HepG2 (cell line): ENCODE results near the gene EXOC3L4. TPM values are rescaled to one million over a fixed set of nuclear protein-coding genes. Genes with fewer than 3 reads are reported as not detected.

Experiments used
- ADNP ChIP-seq: sonication (generic); formaldehyde crosslinking; IDR thresholded peaks from 2 replicates; pipeline ENCODE4 v1.4.0; 2020; ENCODE audit warnings: missing genetic modification reagents
- FOSL1 ChIP-seq: sonication (generic); formaldehyde crosslinking; IDR thresholded peaks from 2 replicates; pipeline ENCODE4 v1.9.0; 2021; ENCODE audit warnings: missing genetic modification reagents, borderline replicate concordance
- FOXA3 ChIP-seq: IDR thresholded peaks from 2 replicates; pipeline ENCODE4 v1.6.1; 2016; ENCODE audit warnings: missing genetic modification reagents, missing compliant biosample characterization
- GATA4 ChIP-seq: sonication (generic); IDR thresholded peaks from 2 replicates; pipeline ENCODE4 v1.6.1; 2016; ENCODE audit warnings: antibody characterized with exemption, low read depth, borderline replicate concordance
- GATAD2A ChIP-seq: IDR thresholded peaks from 2 replicates; pipeline ENCODE4 v1.6.1; 2016
- HNRNPLL ChIP-seq: fragments of 200-400 bp; formaldehyde crosslinking; IDR thresholded peaks from 2 replicates; pipeline ENCODE4 v1.6.1; 2017; ENCODE audit warnings: mild to moderate bottlenecking, low read depth, low read length; ENCODE audit not compliant: poor library complexity, severe bottlenecking
- JUND ChIP-seq: sonication (generic); formaldehyde crosslinking; IDR thresholded peaks from 2 replicates; pipeline ENCODE4 v1.8.0; 2022; ENCODE audit warnings: mild to moderate bottlenecking, missing genetic modification reagents
- MTF2 ChIP-seq: sonication (generic); formaldehyde crosslinking; IDR thresholded peaks from 2 replicates; pipeline ENCODE4 v1.5.0; 2020; ENCODE audit warnings: missing genetic modification reagents, borderline replicate concordance
- NR2C2 ChIP-seq: sonication (generic); formaldehyde crosslinking; IDR thresholded peaks from 2 replicates; pipeline ENCODE4 v1.4.0; 2020; ENCODE audit warnings: missing genetic modification reagents, mild to moderate bottlenecking, moderate library complexity, borderline replicate concordance
- POLR2A ChIP-seq, 2 experiments: IDR thresholded peaks; 2 replicates each; pipeline ENCODE4 v1.6.1; 2011; ENCODE audit warnings: low read depth in 2 of 2, low read length in 2 of 2, mild to moderate bottlenecking in 1 of 2, moderate library complexity in 1 of 2; ENCODE audit not compliant: insufficient read depth in 1 of 2
- PRPF4 ChIP-seq: fragments of 200-400 bp; formaldehyde crosslinking; IDR thresholded peaks from 2 replicates; pipeline ENCODE4 v1.6.1; 2016; ENCODE audit warnings: low read length, low read depth; ENCODE audit not compliant: poor library complexity, severe bottlenecking
- RAD21 ChIP-seq: fragments of 450-650 bp; formaldehyde crosslinking; IDR thresholded peaks from 2 replicates; pipeline ENCODE4 v1.5.0; 2020; ENCODE audit warnings: mild to moderate bottlenecking
- SIN3A ChIP-seq: IDR thresholded peaks from 2 replicates; pipeline ENCODE4 v1.6.1; 2011; ENCODE audit warnings: low read depth, mild to moderate bottlenecking, control low read depth, low read length, borderline replicate concordance
- SOX13 ChIP-seq, 3 experiments: fragments of 450-650 bp in 1 of 3; sonication (generic) in 1 of 3; formaldehyde crosslinking in 1 of 3; IDR thresholded peaks in 2 of 3; conservative IDR thresholded peaks in 1 of 3; 2 replicates each; pipeline versions ENCODE4 v1.5.0 to v1.6.1; 2016 to 2020; ENCODE audit warnings: antibody characterized with exemption in 1 of 3, mild to moderate bottlenecking in 1 of 3, missing compliant biosample characterization in 1 of 3, missing genetic modification reagents in 1 of 3, moderate library complexity in 1 of 3
- TBP ChIP-seq: sonication (generic); formaldehyde crosslinking; IDR thresholded peaks from 2 replicates; pipeline ENCODE4 v1.5.0; 2020; ENCODE audit warnings: missing genetic modification reagents
- ZFP41 ChIP-seq: sonication (generic); formaldehyde crosslinking; IDR thresholded peaks from 2 replicates; pipeline ENCODE4 v1.4.0; 2020; ENCODE audit warnings: mild to moderate bottlenecking, missing genetic modification reagents, borderline replicate concordance
- ZNF253 ChIP-seq: sonication (generic); formaldehyde crosslinking; IDR thresholded peaks from 2 replicates; pipeline ENCODE4 v1.8.0; 2022; ENCODE audit warnings: mild to moderate bottlenecking, missing genetic modification reagents, borderline replicate concordance
- ZNF460 ChIP-seq: sonication (generic); formaldehyde crosslinking; IDR thresholded peaks from 2 replicates; pipeline ENCODE4 v1.5.1; 2020; ENCODE audit warnings: missing genetic modification reagents, mild to moderate bottlenecking, borderline replicate concordance
- ZNF557 ChIP-seq: sonication (generic); formaldehyde crosslinking; IDR thresholded peaks from 2 replicates; pipeline ENCODE4 v1.4.0; 2020; ENCODE audit warnings: missing genetic modification reagents
- ZNF562 ChIP-seq: sonication (generic); formaldehyde crosslinking; IDR thresholded peaks from 2 replicates; pipeline ENCODE4 v1.8.0; 2022; ENCODE audit warnings: missing genetic modification reagents, borderline replicate concordance
- ZNF644 ChIP-seq: IDR thresholded peaks from 2 replicates; pipeline ENCODE4 v1.6.1; 2016; ENCODE audit warnings: low read depth
- ZNF768 ChIP-seq: sonication (generic); formaldehyde crosslinking; IDR thresholded peaks from 2 replicates; pipeline ENCODE4 v1.4.0; 2020; ENCODE audit warnings: missing genetic modification reagents
- ZNF879 ChIP-seq: sonication (generic); formaldehyde crosslinking; IDR thresholded peaks from 2 replicates; pipeline ENCODE4 v1.8.1; 2023; ENCODE audit warnings: missing genetic modification reagents
- polyA plus RNA-seq, 8 experiments: library from polyadenylated mRNA; depleted of rRNA in 3 of 8; stranded (reverse) in 7 of 8; unstranded in 1 of 8; fragments of >200 nt; fragmentation: Illumina TruSeq in 4 of 8; extraction: Trizol in 4 of 8; gene quantifications; 2 replicates each; pipeline versions ENCODE4 v1.2.1 to v1.2.3, GENCODE V29; 2011 to 2016; ENCODE audit warnings: low read depth in 4 of 8, missing spikeins in 1 of 8, mixed read lengths in 1 of 8; ENCODE audit not compliant: insufficient read depth in 1 of 8
- total RNA-seq, 5 experiments: library from RNA; depleted of rRNA; stranded (reverse); fragments of >200 nt; fragmentation: Illumina TruSeq; extraction: Trizol; gene quantifications; 2 replicates each; pipeline ENCODE4 v1.2.3, GENCODE V29; 2016; ENCODE audit warnings: low read depth in 1 of 5
- TF ChIP-seq, protein P1 (sequence below): sonication (generic); formaldehyde crosslinking; IDR thresholded peaks from 2 replicates; pipeline ENCODE4 v1.4.0; 2020; ENCODE audit warnings: missing genetic modification reagents
- TF ChIP-seq, protein P2 (sequence below): IDR thresholded peaks from 2 replicates; pipeline ENCODE4 v1.6.1; 2016; ENCODE audit warnings: mild to moderate bottlenecking, missing biosample characterization, missing genetic modification reagents
- TF ChIP-seq, protein P3 (sequence below): sonication (generic); formaldehyde crosslinking; IDR thresholded peaks from 2 replicates; pipeline ENCODE4 v1.5.0; 2020; ENCODE audit warnings: mild to moderate bottlenecking, missing genetic modification reagents, borderline replicate concordance
- TF ChIP-seq, protein P4 (sequence below): sonication (generic); formaldehyde crosslinking; conservative IDR thresholded peaks from 2 replicates; pipeline ENCODE4 v1.4.0; 2020; ENCODE audit warnings: missing genetic modification reagents

EXOC3L4 gene
- total and polyA plus RNA-seq, 2 of the 13 experiments (the other 11 are each of a cell fraction or from before 2014, with no cell fraction given), result 11.8 to 27.0 TPM

DNA sequence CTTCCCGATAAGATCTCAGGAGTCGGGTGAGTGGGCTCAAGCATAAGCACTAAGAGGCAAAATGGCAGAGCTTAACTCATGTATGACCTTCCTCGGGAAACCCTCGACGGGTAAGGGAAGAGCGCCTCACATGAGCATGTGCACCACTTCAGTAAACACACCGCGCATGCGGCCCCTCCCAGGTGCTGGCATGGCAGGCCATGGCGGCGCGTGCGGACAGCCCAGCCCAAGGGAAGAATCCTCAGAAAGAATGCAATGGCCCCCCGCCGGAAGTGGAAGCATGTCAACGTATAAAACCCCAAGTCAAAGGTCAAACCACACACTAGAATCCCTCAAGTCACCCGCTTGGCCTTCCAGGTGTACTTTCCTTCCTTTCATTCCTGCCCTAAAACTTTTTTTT, 22.1 kb downstream of the EXOC3L4 start (continued):
- TF ChIP-seq SOX13 (IDR thresholded peaks at IDR 0.05), result no peak
- TF ChIP-seq SOX13 (CRISPR knock-in tag; conservative IDR thresholded peaks at IDR 0.05 in 1 of 2, IDR thresholded peaks at IDR 0.05 in 1 of 2), result no peak
- no peak for TF ChIP-seq ZNF253 (CRISPR knock-in tag)
- 0 out of 2 replicates have a peak, but pooled peaks have one; percentile 27 for TF ChIP-seq ZNF644 (CRISPR knock-in tag)
- TF ChIP-seq, protein P1, sequence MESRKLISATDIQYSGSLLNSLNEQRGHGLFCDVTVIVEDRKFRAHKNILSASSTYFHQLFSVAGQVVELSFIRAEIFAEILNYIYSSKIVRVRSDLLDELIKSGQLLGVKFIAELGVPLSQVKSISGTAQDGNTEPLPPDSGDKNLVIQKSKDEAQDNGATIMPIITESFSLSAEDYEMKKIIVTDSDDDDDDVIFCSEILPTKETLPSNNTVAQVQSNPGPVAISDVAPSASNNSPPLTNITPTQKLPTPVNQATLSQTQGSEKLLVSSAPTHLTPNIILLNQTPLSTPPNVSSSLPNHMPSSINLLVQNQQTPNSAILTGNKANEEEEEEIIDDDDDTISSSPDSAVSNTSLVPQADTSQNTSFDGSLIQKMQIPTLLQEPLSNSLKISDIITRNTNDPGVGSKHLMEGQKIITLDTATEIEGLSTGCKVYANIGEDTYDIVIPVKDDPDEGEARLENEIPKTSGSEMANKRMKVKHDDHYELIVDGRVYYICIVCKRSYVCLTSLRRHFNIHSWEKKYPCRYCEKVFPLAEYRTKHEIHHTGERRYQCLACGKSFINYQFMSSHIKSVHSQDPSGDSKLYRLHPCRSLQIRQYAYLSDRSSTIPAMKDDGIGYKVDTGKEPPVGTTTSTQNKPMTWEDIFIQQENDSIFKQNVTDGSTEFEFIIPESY, result peak; percentile 98
- TF ChIP-seq RAD21 (CRISPR knock-in tag), result no peak
- no peak for TF ChIP-seq GATAD2A
- TF ChIP-seq, protein P2, sequence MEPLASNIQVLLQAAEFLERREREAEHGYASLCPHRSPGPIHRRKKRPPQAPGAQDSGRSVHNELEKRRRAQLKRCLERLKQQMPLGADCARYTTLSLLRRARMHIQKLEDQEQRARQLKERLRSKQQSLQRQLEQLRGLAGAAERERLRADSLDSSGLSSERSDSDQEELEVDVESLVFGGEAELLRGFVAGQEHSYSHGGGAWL (CRISPR knock-in tag), result no peak
- TF ChIP-seq HNRNPLL, result peak; percentile 28
- no peak for TF ChIP-seq ZNF562 (CRISPR knock-in tag)
- TF ChIP-seq NR2C2 (CRISPR knock-in tag), result no peak
- TF ChIP-seq ZNF879 (CRISPR knock-in tag), result no peak
- TF ChIP-seq PRPF4, result no peak
- TF ChIP-seq FOXA3 (CRISPR knock-in tag), result no peak
- TF ChIP-seq ZNF460 (CRISPR knock-in tag), result no peak
- peak in 1 of 2 experiments; percentile 41; a peak in 1 of 4 replicates for TF ChIP-seq POLR2A (IDR thresholded peaks at IDR 0.05; ENCODE audit: insufficient read depth in 1 of 2, low read depth in 2 of 2, low read length in 2 of 2)
- TF ChIP-seq MTF2 (CRISPR knock-in tag), result no peak
- TF ChIP-seq, protein P3, sequence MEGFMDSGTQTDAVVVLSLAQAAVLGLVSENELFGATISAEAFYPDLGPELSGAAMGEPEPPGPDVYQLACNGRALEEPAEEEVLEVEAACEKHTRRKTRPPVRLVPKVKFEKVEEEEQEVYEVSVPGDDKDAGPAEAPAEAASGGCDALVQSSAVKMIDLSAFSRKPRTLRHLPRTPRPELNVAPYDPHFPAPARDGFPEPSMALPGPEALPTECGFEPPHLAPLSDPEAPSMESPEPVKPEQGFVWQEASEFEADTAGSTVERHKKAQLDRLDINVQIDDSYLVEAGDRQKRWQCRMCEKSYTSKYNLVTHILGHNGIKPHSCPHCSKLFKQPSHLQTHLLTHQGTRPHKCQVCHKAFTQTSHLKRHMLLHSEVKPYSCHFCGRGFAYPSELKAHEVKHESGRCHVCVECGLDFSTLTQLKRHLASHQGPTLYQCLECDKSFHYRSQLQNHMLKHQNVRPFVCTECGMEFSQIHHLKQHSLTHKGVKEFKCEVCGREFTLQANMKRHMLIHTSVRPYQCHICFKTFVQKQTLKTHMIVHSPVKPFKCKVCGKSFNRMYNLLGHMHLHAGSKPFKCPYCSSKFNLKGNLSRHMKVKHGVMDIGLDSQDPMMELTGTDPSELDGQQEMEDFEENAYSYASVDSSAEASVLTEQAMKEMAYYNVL, result no peak
- no peak for TF ChIP-seq TBP
- TF ChIP-seq ZNF557 (CRISPR knock-in tag), result no peak
- no peak for TF ChIP-seq ZNF768 (CRISPR knock-in tag)
- TF ChIP-seq, protein P4, sequence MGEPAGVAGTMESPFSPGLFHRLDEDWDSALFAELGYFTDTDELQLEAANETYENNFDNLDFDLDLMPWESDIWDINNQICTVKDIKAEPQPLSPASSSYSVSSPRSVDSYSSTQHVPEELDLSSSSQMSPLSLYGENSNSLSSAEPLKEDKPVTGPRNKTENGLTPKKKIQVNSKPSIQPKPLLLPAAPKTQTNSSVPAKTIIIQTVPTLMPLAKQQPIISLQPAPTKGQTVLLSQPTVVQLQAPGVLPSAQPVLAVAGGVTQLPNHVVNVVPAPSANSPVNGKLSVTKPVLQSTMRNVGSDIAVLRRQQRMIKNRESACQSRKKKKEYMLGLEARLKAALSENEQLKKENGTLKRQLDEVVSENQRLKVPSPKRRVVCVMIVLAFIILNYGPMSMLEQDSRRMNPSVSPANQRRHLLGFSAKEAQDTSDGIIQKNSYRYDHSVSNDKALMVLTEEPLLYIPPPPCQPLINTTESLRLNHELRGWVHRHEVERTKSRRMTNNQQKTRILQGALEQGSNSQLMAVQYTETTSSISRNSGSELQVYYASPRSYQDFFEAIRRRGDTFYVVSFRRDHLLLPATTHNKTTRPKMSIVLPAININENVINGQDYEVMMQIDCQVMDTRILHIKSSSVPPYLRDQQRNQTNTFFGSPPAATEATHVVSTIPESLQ (CRISPR knock-in tag), result no peak
- no peak for TF ChIP-seq ZFP41
- no peak for TF ChIP-seq ADNP
- TF ChIP-seq SIN3A, result no peak
- no peak for TF ChIP-seq FOSL1 (CRISPR knock-in tag)
- TF ChIP-seq JUND (CRISPR knock-in tag), result no peak
- no peak for TF ChIP-seq GATA4
